ENCODE results near the gene PHACTR1.
"Not testable (repeated sequence)": the region's sequence is repeated elsewhere in the genome, so short reads cannot be mapped to it uniquely, and the experiment has no call there.

PHACTR1 gene

GRCh38 chr6:12941422-12941821 lies 224.9 kb downstream of the PHACTR1 start:
- no peak for DNase-seq (ENCODE audit: low read depth, low spot score)
- ChIA-PET CTCF (no interaction called here), POLR2A (no interaction called here)
- no peak overlapping the region for H3K4me3 ChIP-seq (ENCODE audit: low read depth, low read length)
- TF ChIP-seq CTCF (IDR thresholded peaks at IDR 0.05; ENCODE audit: insufficient read depth, low read length, missing control alignments) = no peak

GRCh38 chr6:12943549-12943948 lies 227.0 kb downstream of the PHACTR1 start:
- ChIA-PET CTCF (no interaction called here), POLR2A (no interaction called here)
- H3K4me3 ChIP-seq (ENCODE audit: low read depth, low read length) = no peak overlapping the region
- no peak for TF ChIP-seq CTCF (IDR thresholded peaks at IDR 0.05; ENCODE audit: insufficient read depth, low read length, missing control alignments)
- DNase-seq (ENCODE audit: low read depth, low spot score) = no peak

GRCh38 chr6:12944001-12944400 lies 227.4 kb downstream of the PHACTR1 start:
- ChIA-PET CTCF (no interaction called here), POLR2A (no interaction called here)
- no peak for TF ChIP-seq CTCF (IDR thresholded peaks at IDR 0.05; ENCODE audit: insufficient read depth, low read length, missing control alignments)
- no peak for DNase-seq (ENCODE audit: low read depth, low spot score)
- no peak overlapping the region for H3K4me3 ChIP-seq (ENCODE audit: low read depth, low read length)

- DNase-seq (ENCODE audit: low read depth, low spot score); H3K4me3 ChIP-seq (ENCODE audit: low read depth, low read length); CTCF ChIA-PET; POLR2A ChIA-PET: not testable (repeated sequence)
These were observed 228.0 kb downstream of the PHACTR1 start for GRCh38 chr6:12944528-12944927.

GRCh38 chr6:12947151-12947871 lies 230.7 kb downstream of the PHACTR1 start:
- DNase-seq (ENCODE audit: low read depth, low spot score) = no peak
- CTCF ChIA-PET = no interaction called here
- POLR2A ChIA-PET = no interaction called here
- TF ChIP-seq CTCF (IDR thresholded peaks at IDR 0.05; ENCODE audit: insufficient read depth, low read length, missing control alignments) = no peak
- no peak overlapping the region for H3K4me3 ChIP-seq (ENCODE audit: low read depth, low read length)

GRCh38 chr6:12947967-12948366 lies 231.4 kb downstream of the PHACTR1 start:
- TF ChIP-seq CTCF (IDR thresholded peaks at IDR 0.05; ENCODE audit: insufficient read depth, low read length, missing control alignments) = no peak
- no peak for DNase-seq (ENCODE audit: low read depth, low spot score)
- H3K4me3 ChIP-seq (ENCODE audit: low read depth, low read length) = no peak overlapping the region
- CTCF ChIA-PET = no interaction called here
- POLR2A ChIA-PET = no interaction called here

GRCh38 chr6:12950976-12951375 lies 234.4 kb downstream of the PHACTR1 start:
- no peak for DNase-seq (ENCODE audit: low read depth, low spot score)
- POLR2A ChIA-PET = no interaction called here
- no peak overlapping the region for H3K4me3 ChIP-seq (ENCODE audit: low read depth, low read length)
- TF ChIP-seq CTCF (IDR thresholded peaks at IDR 0.05; ENCODE audit: insufficient read depth, low read length, missing control alignments) = no peak
- CTCF ChIA-PET = no interaction called here
